ENCODE measurements around the gene SMIM32. TPM values are rescaled to one million over a fixed set of nuclear protein-coding genes. Genes with fewer than 3 reads are reported as not detected.

Gene SMIM32
- total and polyA plus RNA-seq, 2 donors (not counting 3 experiments of a cell fraction or from before 2014, with no cell fraction given): not detected

DNA sequence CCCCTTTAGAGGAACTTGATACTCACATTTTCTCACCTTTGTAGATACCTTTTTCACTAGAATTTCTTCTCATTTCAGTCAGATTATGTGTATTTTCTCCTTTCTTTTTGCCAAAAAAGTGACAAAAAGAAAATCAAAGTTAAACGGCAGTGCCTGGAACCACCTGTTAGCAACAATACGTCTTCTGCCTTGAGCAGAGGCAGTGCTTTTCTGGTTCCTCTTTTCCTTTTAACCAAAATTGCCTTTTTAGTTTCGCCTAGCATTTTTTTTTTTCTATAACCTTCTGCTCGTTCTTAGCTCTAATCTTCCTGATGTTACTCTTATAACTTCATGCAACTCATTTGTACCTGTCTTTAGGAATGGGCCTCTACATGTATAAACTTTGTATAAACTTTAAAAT, 26.1 kb downstream of the SMIM32 start:
- Histone ChIP-seq H3K27me3 (ENCODE audit: control insufficient read depth in 2 of 2, insufficient read depth in 2 of 2, low read length in 2 of 2) (no peaks in the 10 kb centered on the region), H3K27ac (ENCODE audit: insufficient read depth, low read depth, low read length) (no peak overlapping the region), H2AFZ (ENCODE audit: low read depth, low read length) (no peak overlapping the region), H3K79me2 (ENCODE audit: control insufficient read depth, insufficient read depth, low read length) (peaks cover 22% of the 10 kb centered on the region), H3K9ac (replicated peaks; ENCODE audit: extremely low read depth, insufficient read depth, low read length) (no peak overlapping the region), H3K4me2 (ENCODE audit: insufficient read depth, low read length) (no peak overlapping the region), H3K9me3 (replicated peaks; ENCODE audit: control insufficient read depth, insufficient read depth, low read length) (no peaks in the 10 kb centered on the region), H3K9me1 (replicated peaks; ENCODE audit: control insufficient read depth, extremely low read depth, insufficient read depth, low read length) (no peaks in the 10 kb centered on the region), H3K4me1 (ENCODE audit: control insufficient read depth, extremely low read depth, insufficient read depth, low read length) (no peaks in the 10 kb centered on the region), H4K20me1 (replicated peaks; ENCODE audit: control insufficient read depth, extremely low read depth, insufficient read depth, low read length) (peaks cover 2% of the 10 kb centered on the region), H3K36me3 (ENCODE audit: control insufficient read depth in 2 of 2, extremely low read depth in 1 of 2, insufficient read depth in 2 of 2, low read length in 2 of 2) (peaks cover 3 to 4% of the 10 kb centered on the region in 2 experiments), H3K4me3 (replicated peaks in 1 of 3; ENCODE audit: insufficient read depth in 1 of 3, low read depth in 1 of 3, low read length in 3 of 3) (no peak overlapping the region)
- CTCF ChIA-PET: no interaction called here
- TF ChIP-seq, protein P1, sequence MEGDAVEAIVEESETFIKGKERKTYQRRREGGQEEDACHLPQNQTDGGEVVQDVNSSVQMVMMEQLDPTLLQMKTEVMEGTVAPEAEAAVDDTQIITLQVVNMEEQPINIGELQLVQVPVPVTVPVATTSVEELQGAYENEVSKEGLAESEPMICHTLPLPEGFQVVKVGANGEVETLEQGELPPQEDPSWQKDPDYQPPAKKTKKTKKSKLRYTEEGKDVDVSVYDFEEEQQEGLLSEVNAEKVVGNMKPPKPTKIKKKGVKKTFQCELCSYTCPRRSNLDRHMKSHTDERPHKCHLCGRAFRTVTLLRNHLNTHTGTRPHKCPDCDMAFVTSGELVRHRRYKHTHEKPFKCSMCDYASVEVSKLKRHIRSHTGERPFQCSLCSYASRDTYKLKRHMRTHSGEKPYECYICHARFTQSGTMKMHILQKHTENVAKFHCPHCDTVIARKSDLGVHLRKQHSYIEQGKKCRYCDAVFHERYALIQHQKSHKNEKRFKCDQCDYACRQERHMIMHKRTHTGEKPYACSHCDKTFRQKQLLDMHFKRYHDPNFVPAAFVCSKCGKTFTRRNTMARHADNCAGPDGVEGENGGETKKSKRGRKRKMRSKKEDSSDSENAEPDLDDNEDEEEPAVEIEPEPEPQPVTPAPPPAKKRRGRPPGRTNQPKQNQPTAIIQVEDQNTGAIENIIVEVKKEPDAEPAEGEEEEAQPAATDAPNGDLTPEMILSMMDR (IDR thresholded peaks at IDR 0.05; ENCODE audit: extremely low read depth in 1 of 2, insufficient read depth in 1 of 2, low read depth in 1 of 2, low read length in 2 of 2): no peak
- TF ChIP-seq GATA2 (IDR thresholded peaks at IDR 0.05; ENCODE audit: insufficient read depth, insufficient read length, low read depth, low read length) (no peak), POLR2AphosphoS5 (IDR thresholded peaks at IDR 0.05; ENCODE audit: insufficient read depth, low read depth, low read length) (no peak), FOS (IDR thresholded peaks at IDR 0.05; ENCODE audit: borderline replicate concordance, insufficient read depth, low read length) (no peak), EZH2 (IDR thresholded peaks at IDR 0.05; ENCODE audit: borderline replicate concordance, low read depth, low read length, severe bottlenecking) (no peak), JUN (IDR thresholded peaks at IDR 0.05; ENCODE audit: borderline replicate concordance, insufficient read depth, insufficient read length, low read depth) (no peak)
- DNase-seq (ENCODE audit: low read depth, low spot score) (no peak), FAIRE-seq (no peak)
- dilution Hi-C loops (cut with MboI; ENCODE audit: extremely low pct_ligation_motif_present, low sequenced_read_pairs): no loop called here
- POLR2A ChIA-PET: no interaction called here
- no TSS peak for BruUV-seq (replicated peaks)
- intact Hi-C loops (cut with micrococcal nuclease): no loop called here

Measured in endothelial cell of umbilical vein (primary cell).